Kidney (tissue), 14 donors: ENCODE measurements around the gene TCF7L2. TPM values are rescaled to one million over a fixed set of nuclear protein-coding genes. Genes with fewer than 3 reads are reported as not detected.

Source experiments
- DNase-seq, 5 donors: peaks; one replicate each; pipeline ENCODE4 v3.0.0-alpha.2; 2013 to 2020
- FAIRE-seq: peaks from 2 replicates; lab custom pipeline; 2012; peaks lifted over from hg19 to GRCh38; lab: Jason Lieb, UNC
- H3K27ac ChIP-seq, 2 donors: one replicate each; pipeline ENCODE4 v1.7.0; 2013; ENCODE audit warnings: low read depth in 2 of 2, low read length in 2 of 2, inconsistent platforms in 1 of 2
- H3K27me3 ChIP-seq: one replicate; pipeline ENCODE4 v1.7.1; 2013; ENCODE audit warnings: low read length, inconsistent platforms; ENCODE audit not compliant: control insufficient read depth, insufficient read depth
- H3K36me3 ChIP-seq, 3 donors: one replicate each; pipeline versions ENCODE4 v1.7.0 to v1.7.1; 2013; ENCODE audit warnings: low read length in 3 of 3, control low read depth in 1 of 3, inconsistent platforms in 1 of 3; ENCODE audit not compliant: insufficient read depth in 3 of 3, control insufficient read depth in 2 of 3
- H3K4me1 ChIP-seq, 3 donors: one replicate each; pipeline versions ENCODE4 v1.7.0 to v1.7.1; 2013; ENCODE audit warnings: low read length in 3 of 3, inconsistent platforms in 1 of 3, low read depth in 1 of 3; ENCODE audit not compliant: control insufficient read depth in 2 of 3, insufficient read depth in 2 of 3
- H3K4me3 ChIP-seq, 3 donors: one replicate each; pipeline versions ENCODE4 v1.7.0 to v1.8.1; 2013; ENCODE audit warnings: low read length in 3 of 3, control low read depth in 1 of 3, inconsistent platforms in 1 of 3
- H3K9ac ChIP-seq, 3 donors: one replicate each; pipeline versions ENCODE4 v1.7.0 to v1.7.1; 2013; ENCODE audit warnings: low read length in 3 of 3, control low read depth in 1 of 3, inconsistent platforms in 1 of 3
- H3K9me3 ChIP-seq, 3 donors: one replicate each; pipeline versions ENCODE4 v1.7.0 to v1.7.1; 2013; ENCODE audit warnings: low read length in 3 of 3, control low read depth in 1 of 3, inconsistent platforms in 1 of 3; ENCODE audit not compliant: control insufficient read depth in 2 of 3, insufficient read depth in 1 of 3
- intact Hi-C: fragments of 100-400 bp; cut with DNase I; formaldehyde crosslinking; loops from one replicate; pipeline ENCODE4 v1.11.1; 2022
- polyA plus RNA-seq: library from polyadenylated mRNA; stranded (reverse); fragments of 350-450 nt; fragmentation: Illumina TruSeq; extraction: RNeasy Lipid Tissue Mini Kit (QIAGEN cat#74804); gene quantifications from one replicate; pipeline ENCODE4 v1.2.3, GENCODE V29; 2014; ENCODE audit warnings: low read depth, low replicate concordance; ENCODE audit not compliant: insufficient read depth
- total RNA-seq: library from RNA; stranded (reverse); fragmentation: NEBNext Ultra II Directional; extraction: Animal tissue kit (Norgen Biotek cat#: 25700); gene quantifications from one replicate; pipeline ENCODE4 v1.2.1, GENCODE V29; 2021
- TF ChIP-seq, protein P1 (sequence below): IDR thresholded peaks from 3 replicates; pipeline ENCODE4 v1.5.1; 2012; ENCODE audit warnings: mild to moderate bottlenecking, moderate library complexity, borderline replicate concordance; ENCODE audit not compliant: insufficient read depth; ENCODE audit errors: extremely low read depth
- donor health status: control.
- donor health status: control.
- donor health status: control.
- donor health status: control.
- donor health status: control.
- donor health status: DM: yes; HTN: yes; CAD: no.
- donor health status: Normal renal cell carcinoma (clear cell type).

Gene TCF7L2
- total and polyA plus RNA-seq, 2 donors from 2014 or later = 6.5 to 32.4 TPM

DNA sequence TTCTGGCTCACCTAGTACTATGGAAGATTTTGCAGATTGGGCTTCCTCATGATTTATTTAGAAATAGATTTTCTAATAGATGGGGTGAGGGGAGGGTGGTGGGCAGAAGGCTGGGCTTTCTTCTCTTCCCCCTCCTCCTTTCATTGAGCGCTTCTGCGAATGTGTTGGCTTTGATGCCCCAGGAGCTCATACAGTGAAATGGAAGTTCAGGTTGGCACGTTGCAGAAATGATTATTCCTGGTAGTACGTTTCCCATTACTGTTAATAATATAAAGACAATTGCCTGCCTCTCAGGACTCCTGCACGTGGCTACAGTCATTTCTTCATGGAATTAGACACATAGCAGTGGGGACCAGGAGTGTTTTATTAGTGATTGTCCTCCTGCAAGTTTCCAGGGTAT lies 39.8 kb downstream of the TCF7L2 start:
- Histone ChIP-seq H3K27ac (no peak overlapping the region), H3K4me1 (peaks cover 0 to 15% (median 5%) of the 10 kb centered on the region in 3 donors), H3K9ac (no peak overlapping the region), H3K36me3 (no peaks in the 10 kb centered on the region), H3K27me3 (no peaks in the 10 kb centered on the region), H3K4me3 (no peak overlapping the region), H3K9me3 (no peaks in the 10 kb centered on the region)
- FAIRE-seq (no peak), DNase-seq (no peak)
- intact Hi-C loops = no loop called here
- TF ChIP-seq, protein P1, sequence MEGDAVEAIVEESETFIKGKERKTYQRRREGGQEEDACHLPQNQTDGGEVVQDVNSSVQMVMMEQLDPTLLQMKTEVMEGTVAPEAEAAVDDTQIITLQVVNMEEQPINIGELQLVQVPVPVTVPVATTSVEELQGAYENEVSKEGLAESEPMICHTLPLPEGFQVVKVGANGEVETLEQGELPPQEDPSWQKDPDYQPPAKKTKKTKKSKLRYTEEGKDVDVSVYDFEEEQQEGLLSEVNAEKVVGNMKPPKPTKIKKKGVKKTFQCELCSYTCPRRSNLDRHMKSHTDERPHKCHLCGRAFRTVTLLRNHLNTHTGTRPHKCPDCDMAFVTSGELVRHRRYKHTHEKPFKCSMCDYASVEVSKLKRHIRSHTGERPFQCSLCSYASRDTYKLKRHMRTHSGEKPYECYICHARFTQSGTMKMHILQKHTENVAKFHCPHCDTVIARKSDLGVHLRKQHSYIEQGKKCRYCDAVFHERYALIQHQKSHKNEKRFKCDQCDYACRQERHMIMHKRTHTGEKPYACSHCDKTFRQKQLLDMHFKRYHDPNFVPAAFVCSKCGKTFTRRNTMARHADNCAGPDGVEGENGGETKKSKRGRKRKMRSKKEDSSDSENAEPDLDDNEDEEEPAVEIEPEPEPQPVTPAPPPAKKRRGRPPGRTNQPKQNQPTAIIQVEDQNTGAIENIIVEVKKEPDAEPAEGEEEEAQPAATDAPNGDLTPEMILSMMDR = no peak

GRCh38 chr10:112990271-112990670 lies 40.2 kb downstream of the TCF7L2 start:
- intact Hi-C loops = no loop called here
- H3K4me1 ChIP-seq = peaks cover 0 to 15% (median 5%) of the 10 kb centered on the region in 3 donors
- no peak overlapping the region for H3K27ac ChIP-seq
- no peak overlapping the region for H3K9ac ChIP-seq
- FAIRE-seq = no peak
- H3K36me3 ChIP-seq = no peaks in the 10 kb centered on the region
- TF ChIP-seq, protein P1 = no peak
- no peaks in the 10 kb centered on the region for H3K9me3 ChIP-seq
- H3K4me3 ChIP-seq = no peak overlapping the region
- H3K27me3 ChIP-seq = no peaks in the 10 kb centered on the region
- DNase-seq = no peak

- intact Hi-C loops = no loop called here
- Histone ChIP-seq H3K4me3 (no peak overlapping the region), H3K4me1 (peaks cover 0 to 4% (median 0%) of the 10 kb centered on the region in 3 donors), H3K36me3 (no peaks in the 10 kb centered on the region), H3K27ac (no peak overlapping the region), H3K27me3 (no peaks in the 10 kb centered on the region), H3K9ac (no peak overlapping the region), H3K9me3 (no peaks in the 10 kb centered on the region)
- FAIRE-seq (no peak), DNase-seq (no peak)
- TF ChIP-seq, protein P1 = no peak
These were observed 41.9 kb downstream of the TCF7L2 start for GRCh38 chr10:112991888-112992491.

- Histone ChIP-seq H3K36me3 (no peaks in the 10 kb centered on the region), H3K9me3 (no peaks in the 10 kb centered on the region), H3K27me3 (no peaks in the 10 kb centered on the region), H3K27ac (no peak overlapping the region), H3K9ac (no peak overlapping the region), H3K4me3 (no peak overlapping the region), H3K4me1 (peaks cover 5 to 13% (median 11%) of the 10 kb centered on the region in 3 donors)
- TF ChIP-seq, protein P1 = no peak
- no peak for DNase-seq
- no peak for FAIRE-seq
- intact Hi-C loops = no loop called here
These were observed 46.4 kb downstream of the TCF7L2 start for GRCh38 chr10:112996462-112996861.
